Measurements from ENCODE around the gene CORO2B. TPM values are rescaled to one million over a fixed set of nuclear protein-coding genes. Genes with fewer than 3 reads are reported as not detected.

CORO2B gene
- total and polyA plus RNA-seq, 4 donors, result 2.4 to 12.5 (median 4.3) TPM

DNA sequence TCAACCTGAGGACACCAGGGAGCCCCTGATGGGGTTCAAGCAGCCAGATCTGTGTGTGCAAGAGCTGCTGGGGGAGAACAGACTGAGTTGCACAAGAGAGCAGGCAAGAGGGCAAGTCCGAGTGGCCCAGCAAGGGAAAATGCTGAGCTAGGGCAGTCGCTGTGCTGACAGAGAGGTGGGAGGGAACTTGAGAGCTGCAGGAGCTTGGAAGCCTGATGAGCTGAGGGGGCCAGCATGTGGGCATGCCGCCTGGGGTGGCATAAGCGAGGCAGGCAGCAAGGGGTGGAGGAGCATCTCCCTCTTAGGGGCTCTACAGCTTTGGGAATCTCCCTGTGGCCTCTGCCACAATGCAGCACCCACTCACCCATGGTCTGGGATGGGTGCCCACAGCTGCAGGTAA lies 4.7 kb upstream of the CORO2B start:
- H3K27me3 ChIP-seq (ENCODE audit: control insufficient read depth in 3 of 3, insufficient read depth in 3 of 3, low read length in 2 of 3), result peaks cover 0 to 25% (median 0%) of the 10 kb centered on the region in 3 donors
- DNase-seq, result no peak
- TF ChIP-seq, protein P1, sequence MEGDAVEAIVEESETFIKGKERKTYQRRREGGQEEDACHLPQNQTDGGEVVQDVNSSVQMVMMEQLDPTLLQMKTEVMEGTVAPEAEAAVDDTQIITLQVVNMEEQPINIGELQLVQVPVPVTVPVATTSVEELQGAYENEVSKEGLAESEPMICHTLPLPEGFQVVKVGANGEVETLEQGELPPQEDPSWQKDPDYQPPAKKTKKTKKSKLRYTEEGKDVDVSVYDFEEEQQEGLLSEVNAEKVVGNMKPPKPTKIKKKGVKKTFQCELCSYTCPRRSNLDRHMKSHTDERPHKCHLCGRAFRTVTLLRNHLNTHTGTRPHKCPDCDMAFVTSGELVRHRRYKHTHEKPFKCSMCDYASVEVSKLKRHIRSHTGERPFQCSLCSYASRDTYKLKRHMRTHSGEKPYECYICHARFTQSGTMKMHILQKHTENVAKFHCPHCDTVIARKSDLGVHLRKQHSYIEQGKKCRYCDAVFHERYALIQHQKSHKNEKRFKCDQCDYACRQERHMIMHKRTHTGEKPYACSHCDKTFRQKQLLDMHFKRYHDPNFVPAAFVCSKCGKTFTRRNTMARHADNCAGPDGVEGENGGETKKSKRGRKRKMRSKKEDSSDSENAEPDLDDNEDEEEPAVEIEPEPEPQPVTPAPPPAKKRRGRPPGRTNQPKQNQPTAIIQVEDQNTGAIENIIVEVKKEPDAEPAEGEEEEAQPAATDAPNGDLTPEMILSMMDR (IDR thresholded peaks at IDR 0.05; ENCODE audit: control extremely low read depth, extremely low read depth), result no peak
- H3K36me3 ChIP-seq (ENCODE audit: control insufficient read depth in 4 of 4, insufficient read depth in 4 of 4, low read length in 4 of 4), result no peaks in the 10 kb centered on the region
- H3K27ac ChIP-seq (ENCODE audit: low read depth in 1 of 2, low read length in 1 of 2), result no peak overlapping the region
- H3K4me3 ChIP-seq, result no peak overlapping the region
- WGBS, 2 donors, result 69 to 74% methylated on average over 4 of the region's 4 CpGs
- no peak for ATAC-seq (ENCODE audit: insufficient read depth, low FRiP score)
- no peaks in the 10 kb centered on the region for H3K9me3 ChIP-seq (ENCODE audit: control insufficient read depth in 4 of 4, insufficient read depth in 3 of 4, low read length in 3 of 4)
- H3K4me1 ChIP-seq (ENCODE audit: control insufficient read depth in 5 of 5, insufficient read depth in 5 of 5, low read length in 5 of 5), result peaks cover 0 to 16% (median 4%) of the 10 kb centered on the region in 5 donors
- H3K9ac ChIP-seq (ENCODE audit: insufficient read depth in 1 of 2, low read length in 2 of 2), result no peak overlapping the region

DNA sequence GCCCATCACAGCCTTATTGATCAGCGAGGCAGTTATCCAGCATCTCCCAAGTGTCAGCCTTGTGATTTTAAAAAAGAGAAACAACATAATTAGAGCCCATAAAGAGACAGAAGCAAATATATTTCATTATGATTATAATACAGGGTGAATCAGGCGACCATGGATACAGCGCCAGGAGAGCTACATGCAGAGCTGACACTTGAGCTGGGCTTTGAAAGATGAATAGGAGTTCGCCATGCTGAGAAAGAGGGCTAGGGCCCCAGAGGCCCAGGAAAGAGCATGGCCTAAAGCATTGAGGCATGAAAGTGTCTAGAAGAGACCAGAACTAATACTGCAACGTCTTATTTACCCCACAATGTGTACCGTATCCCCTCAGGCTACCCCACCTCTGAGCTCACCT lies 4.2 kb upstream of the CORO2B start:
- WGBS, 2 donors, result 90 to 93% methylated on average over 6 of the region's 6 CpGs

DNA sequence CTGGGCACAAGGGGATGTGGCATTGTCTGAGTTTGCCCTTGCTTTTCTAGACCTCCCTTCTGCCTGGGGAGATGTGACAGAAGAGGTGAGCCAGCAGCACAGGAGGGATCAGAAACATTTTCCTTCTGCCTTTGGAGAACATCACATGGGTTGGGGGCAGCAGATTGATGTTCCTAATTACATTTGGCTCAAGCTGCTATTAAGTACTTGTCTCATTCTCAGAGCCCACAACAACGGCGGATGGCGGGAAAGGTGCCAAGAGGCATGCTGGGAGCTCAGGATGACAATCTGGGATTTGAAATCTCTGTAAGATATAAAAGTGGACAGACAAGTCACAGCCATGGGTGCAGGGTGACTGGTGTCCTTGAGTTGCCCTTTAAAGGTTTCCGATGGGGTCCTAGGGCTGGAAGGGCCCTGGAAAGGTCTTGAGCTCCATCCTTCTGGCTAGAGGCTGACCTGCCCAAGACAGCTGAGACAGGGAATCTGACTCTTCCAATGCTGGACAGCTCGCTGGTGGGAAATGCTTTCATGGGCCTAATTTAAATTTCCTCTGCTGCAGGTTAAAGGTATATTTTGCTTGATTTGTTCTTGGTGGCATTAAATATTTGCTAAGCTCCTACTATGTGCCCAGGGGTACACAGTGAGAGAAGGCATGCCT lies 2.4 kb upstream of the CORO2B start:
- no peak overlapping the region for H3K4me3 ChIP-seq
- no peaks in the 10 kb centered on the region for H3K36me3 ChIP-seq (ENCODE audit: control insufficient read depth in 4 of 4, insufficient read depth in 4 of 4, low read length in 4 of 4)
- DNase-seq (peak; percentile 40 to 59 (median 48)), ATAC-seq (ENCODE audit: insufficient read depth, low FRiP score) (no peak)
- H3K9ac ChIP-seq (ENCODE audit: insufficient read depth in 1 of 2, low read length in 2 of 2), result no peak overlapping the region
- peaks cover 0 to 24% (median 7%) of the 10 kb centered on the region in 5 donors for H3K4me1 ChIP-seq (ENCODE audit: control insufficient read depth in 5 of 5, insufficient read depth in 5 of 5, low read length in 5 of 5)
- peaks cover 0 to 25% (median 0%) of the 10 kb centered on the region in 3 donors for H3K27me3 ChIP-seq (ENCODE audit: control insufficient read depth in 3 of 3, insufficient read depth in 3 of 3, low read length in 2 of 3)
- H3K27ac ChIP-seq (ENCODE audit: low read depth in 1 of 2, low read length in 1 of 2), result no peak overlapping the region
- TF ChIP-seq, protein P1 (IDR thresholded peaks at IDR 0.05; ENCODE audit: control extremely low read depth, extremely low read depth), result no peak
- WGBS, 2 donors, result 79 to 82% methylated on average over 5 of the region's 5 CpGs
- no peaks in the 10 kb centered on the region for H3K9me3 ChIP-seq (ENCODE audit: control insufficient read depth in 4 of 4, insufficient read depth in 3 of 4, low read length in 3 of 4)

More for the DNA sequence above, 4.2 kb upstream of the CORO2B start:
- no peak for ATAC-seq (ENCODE audit: insufficient read depth, low FRiP score)
- H3K27ac ChIP-seq (ENCODE audit: low read depth in 1 of 2, low read length in 1 of 2), result no peak overlapping the region
- H3K9ac ChIP-seq (ENCODE audit: insufficient read depth in 1 of 2, low read length in 2 of 2), result no peak overlapping the region
- H3K4me1 ChIP-seq (ENCODE audit: control insufficient read depth in 5 of 5, insufficient read depth in 5 of 5, low read length in 5 of 5), result peaks cover 0 to 17% (median 6%) of the 10 kb centered on the region in 5 donors
- H3K27me3 ChIP-seq (ENCODE audit: control insufficient read depth in 3 of 3, insufficient read depth in 3 of 3, low read length in 2 of 3), result peaks cover 0 to 25% (median 0%) of the 10 kb centered on the region in 3 donors
- no peaks in the 10 kb centered on the region for H3K36me3 ChIP-seq (ENCODE audit: control insufficient read depth in 4 of 4, insufficient read depth in 4 of 4, low read length in 4 of 4)
- no peak for DNase-seq
- TF ChIP-seq, protein P1 (IDR thresholded peaks at IDR 0.05; ENCODE audit: control extremely low read depth, extremely low read depth), result no peak
- H3K9me3 ChIP-seq (ENCODE audit: control insufficient read depth in 4 of 4, insufficient read depth in 3 of 4, low read length in 3 of 4), result no peaks in the 10 kb centered on the region
- H3K4me3 ChIP-seq, result no peak overlapping the region
